Loucy (cell line): ENCODE measurements around the gene RPS6KA4.
A peak's percentile ranks its signal among the peaks of the same experiment; 100 is the strongest.

ENCODE experiments used
- H2AFZ ChIP-seq: fragments of 200-600 bp; sonication (generic); 2 replicates; pipeline ENCODE4 v1.6.0; 2016; ENCODE audit warnings: antibody characterized with exemption, mild to moderate bottlenecking, low read length, moderate library complexity
- H3F3A ChIP-seq: fragments of 200-600 bp; 2 replicates; pipeline ENCODE4 v1.6.0; 2016; ENCODE audit warnings: antibody characterized with exemption, low read depth, mild to moderate bottlenecking
- H3K27me3 ChIP-seq: fragments of 200-600 bp; sonication (generic); 2 replicates; pipeline ENCODE4 v1.6.1; 2014; ENCODE audit warnings: low read length, mild to moderate bottlenecking; ENCODE audit not compliant: insufficient read depth, poor library complexity, severe bottlenecking
- H3K36me3 ChIP-seq: fragments of 200-600 bp; sonication (generic); 2 replicates; pipeline ENCODE4 v1.6.1; 2016; ENCODE audit warnings: low read length; ENCODE audit not compliant: insufficient read depth
- H3K4me1 ChIP-seq: fragments of 200-600 bp; sonication (generic); 2 replicates; pipeline ENCODE4 v1.5.1; 2014; ENCODE audit warnings: low read length, mild to moderate bottlenecking; ENCODE audit not compliant: insufficient read depth, poor library complexity, severe bottlenecking
- H3K4me2 ChIP-seq: fragments of 200-600 bp; sonication (generic); 2 replicates; pipeline ENCODE4 v1.6.0; 2014; ENCODE audit warnings: antibody characterized with exemption, low read length, low read depth, mild to moderate bottlenecking; ENCODE audit not compliant: poor library complexity, severe bottlenecking
- H3K4me3 ChIP-seq: fragments of 200-600 bp; sonication (generic); 2 replicates; pipeline ENCODE4 v1.5.1; 2014; ENCODE audit warnings: low read length, mild to moderate bottlenecking, mixed read lengths; ENCODE audit not compliant: poor library complexity, severe bottlenecking
- H3K79me2 ChIP-seq: fragments of 200-600 bp; sonication (generic); 2 replicates; pipeline ENCODE4 v1.6.1; 2014; ENCODE audit warnings: low read length; ENCODE audit not compliant: insufficient read depth
- H3K9ac ChIP-seq: fragments of 200-600 bp; sonication (generic); 2 replicates; pipeline ENCODE4 v1.6.0; 2014; ENCODE audit warnings: mild to moderate bottlenecking, low read depth, low read length, moderate library complexity; ENCODE audit not compliant: poor library complexity, severe bottlenecking
- H3K9me2 ChIP-seq: fragments of 200-600 bp; sonication (generic); replicated peaks from 2 replicates; pipeline ENCODE4 v1.6.1; 2016; ENCODE audit warnings: low read depth, low read length, mixed read lengths
- H3K9me3 ChIP-seq: fragments of 200-600 bp; sonication (generic); 2 replicates; pipeline ENCODE4 v1.6.1; 2014; ENCODE audit warnings: mild to moderate bottlenecking, antibody characterized with exemption, low read length, low read depth; ENCODE audit not compliant: insufficient read depth
- H4K20me1 ChIP-seq: fragments of 200-600 bp; sonication (generic); 2 replicates; pipeline ENCODE4 v1.6.0; 2014; ENCODE audit warnings: antibody characterized with exemption, low read length, mild to moderate bottlenecking; ENCODE audit not compliant: insufficient read depth, poor library complexity, severe bottlenecking
- CTCF ChIP-seq: fragments of 200-600 bp; sonication (generic); conservative IDR thresholded peaks from 2 replicates; pipeline ENCODE4 v1.5.1; 2014; ENCODE audit warnings: mild to moderate bottlenecking, antibody characterized with exemption, low read length
- EZH2phosphoT487 ChIP-seq: fragments of 200-600 bp; IDR thresholded peaks from 2 replicates; pipeline ENCODE4 v1.6.1; 2018; ENCODE audit warnings: antibody characterized with exemption, mild to moderate bottlenecking, moderate library complexity, borderline replicate concordance

The RPS6KA4 gene

GRCh38 chr11:64357446-64357845, 1.5 kb upstream of the RPS6KA4 start:
- Histone ChIP-seq H3K36me3 (peaks cover 6% of the 10 kb centered on the region; the same call in 1 of the 2 replicates), H2AFZ (no peak overlapping the region), H3K9me2 (no peaks in the 10 kb centered on the region), H3K4me3 (no peak overlapping the region), H3K4me1 (peaks cover 29% of the 10 kb centered on the region), H3K79me2 (peaks cover 18% of the 10 kb centered on the region; the same call in 1 of the 2 replicates), H3K9ac (no peak overlapping the region), H3K27me3 (no peaks in the 10 kb centered on the region), H3F3A (no peaks in the 10 kb centered on the region), H3K4me2 (peak overlapping the region; percentile 96), H4K20me1 (peaks cover 5% of the 10 kb centered on the region), H3K9me3 (no peaks in the 10 kb centered on the region)
- TF ChIP-seq EZH2phosphoT487 (no peak), CTCF (no peak)

DNA sequence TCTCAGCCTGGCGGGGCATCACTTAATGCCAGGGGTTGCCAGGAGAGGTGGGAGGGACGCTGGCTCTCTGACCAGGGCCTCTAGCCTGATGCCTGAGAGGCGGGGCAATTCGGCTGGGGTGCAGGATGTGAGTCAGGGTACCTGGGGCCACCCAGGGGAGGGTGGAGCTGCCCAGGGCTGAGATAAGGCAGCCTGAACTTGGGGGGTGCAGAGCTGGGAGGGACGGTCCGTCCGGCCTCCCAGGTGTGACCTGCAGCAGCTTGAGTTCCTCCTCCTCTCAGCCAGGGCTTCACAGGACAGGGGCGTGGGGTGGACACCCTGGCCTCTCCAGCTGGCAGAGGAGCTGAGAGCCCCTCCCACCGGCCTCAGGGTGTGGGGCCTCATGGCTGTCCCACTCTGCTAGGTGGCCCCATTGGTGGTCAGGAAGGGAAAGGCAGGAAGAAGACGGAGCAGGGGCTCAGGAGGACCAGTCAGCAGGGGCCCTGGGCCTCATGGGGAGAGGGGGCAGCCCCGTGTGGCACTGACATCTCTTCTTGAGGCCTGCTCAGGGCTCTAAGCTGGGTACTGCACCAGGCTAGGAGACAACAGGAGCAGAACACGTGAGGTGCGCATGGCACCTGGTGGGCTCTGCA, 942 bp upstream of the RPS6KA4 start:
- peaks cover 29% of the 10 kb centered on the region for H3K4me1 ChIP-seq
- TF ChIP-seq CTCF, result no peak
- TF ChIP-seq EZH2phosphoT487, result no peak
- peaks cover 6% of the 10 kb centered on the region; the same call in 1 of the 2 replicates for H3K36me3 ChIP-seq
- H3K79me2 ChIP-seq, result peaks cover 18% of the 10 kb centered on the region; the same call in 1 of the 2 replicates
- H3F3A ChIP-seq, result no peaks in the 10 kb centered on the region
- H3K9ac ChIP-seq, result peak overlapping the region; percentile 88
- H3K9me2 ChIP-seq, result no peaks in the 10 kb centered on the region
- H4K20me1 ChIP-seq, result peaks cover 5% of the 10 kb centered on the region
- peak overlapping the region; percentile 96 for H3K4me2 ChIP-seq
- peak overlapping the region; percentile 98 for H3K4me3 ChIP-seq
- H3K27me3 ChIP-seq, result no peaks in the 10 kb centered on the region
- no peaks in the 10 kb centered on the region for H3K9me3 ChIP-seq
- H2AFZ ChIP-seq, result no peak overlapping the region

DNA sequence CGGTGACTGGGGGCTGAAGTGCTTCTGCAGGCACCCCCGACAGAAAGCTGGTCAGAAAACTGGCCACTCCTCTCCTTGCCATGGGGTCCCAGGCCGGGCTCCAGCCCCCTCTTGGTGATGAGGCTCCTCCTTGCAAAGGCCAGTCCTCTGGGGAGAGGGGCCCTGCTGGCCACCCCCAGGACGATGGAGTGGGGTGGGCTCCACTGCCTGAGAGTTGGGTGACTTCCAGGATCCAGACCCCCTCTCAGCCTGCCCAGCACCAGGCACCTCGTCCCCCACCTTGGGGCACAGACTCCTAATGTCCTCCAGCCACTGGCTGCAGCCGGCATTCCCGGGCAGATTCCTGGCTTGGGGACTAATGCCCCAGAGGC, 441 bp upstream of the RPS6KA4 start:
- H3K36me3 ChIP-seq, result peaks cover 6% of the 10 kb centered on the region; the same call in 1 of the 2 replicates
- H3K27me3 ChIP-seq, result no peaks in the 10 kb centered on the region
- TF ChIP-seq CTCF (no peak), EZH2phosphoT487 (no peak)
- H3K4me2 ChIP-seq, result peak overlapping the region; percentile 96
- no peaks in the 10 kb centered on the region for H3F3A ChIP-seq
- no peaks in the 10 kb centered on the region for H3K9me2 ChIP-seq
- H4K20me1 ChIP-seq, result peaks cover 5% of the 10 kb centered on the region
- peak overlapping the region; percentile 64 for H2AFZ ChIP-seq
- H3K79me2 ChIP-seq, result peaks cover 18% of the 10 kb centered on the region; the same call in 1 of the 2 replicates
- H3K9me3 ChIP-seq, result no peaks in the 10 kb centered on the region
- peak overlapping the region; percentile 88 for H3K9ac ChIP-seq
- peak overlapping the region; percentile 98 for H3K4me3 ChIP-seq
- peaks cover 29% of the 10 kb centered on the region for H3K4me1 ChIP-seq
